HUES48 (cell line): ENCODE measurements around the gene KCNH5.

Experiments used
- H3K27ac ChIP-seq: one replicate; pipeline ENCODE4 v1.7.0; 2013; ENCODE audit warnings: low read depth, low read length, inconsistent platforms
- H3K27me3 ChIP-seq: 2 replicates; pipeline ENCODE4 v1.6.1; 2013; ENCODE audit warnings: mild to moderate bottlenecking, low read length; ENCODE audit not compliant: control insufficient read depth, insufficient read depth
- H3K36me3 ChIP-seq: 2 replicates; pipeline ENCODE4 v1.6.1; 2013; ENCODE audit warnings: low read length; ENCODE audit not compliant: control insufficient read depth, insufficient read depth
- H3K4me1 ChIP-seq: 2 replicates; pipeline ENCODE4 v1.6.1; 2013; ENCODE audit warnings: mild to moderate bottlenecking, low read length; ENCODE audit not compliant: control insufficient read depth, insufficient read depth
- H3K4me3 ChIP-seq: 2 replicates; pipeline ENCODE4 v1.5.1; 2013; ENCODE audit warnings: mild to moderate bottlenecking, low read depth, low read length
- H3K9ac ChIP-seq: 2 replicates; pipeline ENCODE4 v1.6.1; 2013; ENCODE audit warnings: mild to moderate bottlenecking, low read depth, low read length, moderate library complexity
- H3K9me3 ChIP-seq: 2 replicates; pipeline ENCODE4 v1.6.1; 2013; ENCODE audit warnings: low read length; ENCODE audit not compliant: control insufficient read depth, insufficient read depth

KCNH5 gene

DNA sequence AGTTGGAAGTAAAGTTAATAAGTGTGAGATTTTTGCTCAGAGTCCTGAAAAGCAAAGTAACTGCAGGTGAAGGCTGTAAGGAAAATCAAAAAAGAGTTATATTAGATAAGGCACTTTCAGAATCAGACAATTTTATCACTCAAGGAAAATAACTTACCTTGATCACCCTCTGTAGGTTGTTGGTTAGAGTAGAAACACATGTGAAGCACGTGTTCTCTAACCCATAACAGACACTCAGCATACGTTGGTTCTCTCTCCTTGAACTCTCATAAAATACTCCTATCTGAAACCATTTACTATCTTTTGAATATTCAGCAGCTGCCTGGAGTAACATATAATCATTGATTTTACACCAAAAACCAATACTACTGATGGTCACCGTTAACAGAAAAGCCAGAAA, 335.5 kb downstream of the KCNH5 start:
- no peak overlapping the region for H3K9ac ChIP-seq
- H3K4me1 ChIP-seq: peaks cover 9% of the 10 kb centered on the region; the same call in 1 of the 2 replicates
- H3K27me3 ChIP-seq: no peaks in the 10 kb centered on the region
- no peak overlapping the region for H3K27ac ChIP-seq
- no peaks in the 10 kb centered on the region for H3K9me3 ChIP-seq
- no peak overlapping the region for H3K4me3 ChIP-seq
- H3K36me3 ChIP-seq: no peaks in the 10 kb centered on the region

DNA sequence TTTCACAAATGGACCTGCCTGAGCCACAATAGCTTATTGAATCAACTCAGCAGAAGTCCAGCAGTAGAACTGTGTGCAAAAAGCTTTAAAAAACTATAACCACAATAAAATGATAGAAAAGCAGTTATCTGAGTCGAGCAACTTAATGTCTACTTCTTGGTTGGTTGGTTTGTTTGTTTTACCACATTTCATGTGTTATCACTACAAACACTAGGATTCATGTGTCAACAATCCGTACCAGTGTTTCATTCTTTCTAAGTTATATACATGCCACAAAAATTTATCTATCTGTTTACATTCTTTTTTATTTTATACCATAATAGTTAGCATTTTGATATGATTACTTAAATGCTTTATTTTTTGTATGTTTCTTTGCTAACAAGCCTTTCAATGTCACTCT, 339.0 kb downstream of the KCNH5 start:
- Histone ChIP-seq H3K9me3 (no peaks in the 10 kb centered on the region), H3K9ac (no peak overlapping the region), H3K36me3 (no peaks in the 10 kb centered on the region), H3K27me3 (no peaks in the 10 kb centered on the region), H3K27ac (no peak overlapping the region), H3K4me1 (peaks cover 9% of the 10 kb centered on the region; the same call in 1 of the 2 replicates), H3K4me3 (no peak overlapping the region)

DNA sequence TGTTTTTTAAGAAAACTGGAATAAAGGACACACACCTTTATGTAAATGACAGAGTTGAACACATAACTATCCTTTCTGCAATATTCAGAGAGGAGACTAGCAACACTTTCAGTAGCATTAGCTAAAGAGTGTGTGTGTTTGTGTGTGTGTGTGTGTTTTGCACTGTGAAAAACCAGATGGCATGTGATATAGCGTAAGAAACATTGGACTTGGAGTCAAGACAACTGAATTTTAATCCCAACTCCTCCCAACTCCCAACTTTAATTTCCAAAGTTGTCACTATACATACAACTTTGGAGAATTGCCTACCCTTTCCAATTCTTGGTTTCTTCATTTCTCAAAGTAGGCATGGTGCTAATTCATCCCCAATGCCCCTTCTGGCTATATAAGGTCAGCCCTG, 347.8 kb downstream of the KCNH5 start:
- Histone ChIP-seq H3K4me1 (peaks cover 39% of the 10 kb centered on the region), H3K27me3 (no peaks in the 10 kb centered on the region), H3K9me3 (no peaks in the 10 kb centered on the region), H3K36me3 (no peaks in the 10 kb centered on the region), H3K4me3 (no peak overlapping the region), H3K9ac (no peak overlapping the region), H3K27ac (no peak overlapping the region)

DNA sequence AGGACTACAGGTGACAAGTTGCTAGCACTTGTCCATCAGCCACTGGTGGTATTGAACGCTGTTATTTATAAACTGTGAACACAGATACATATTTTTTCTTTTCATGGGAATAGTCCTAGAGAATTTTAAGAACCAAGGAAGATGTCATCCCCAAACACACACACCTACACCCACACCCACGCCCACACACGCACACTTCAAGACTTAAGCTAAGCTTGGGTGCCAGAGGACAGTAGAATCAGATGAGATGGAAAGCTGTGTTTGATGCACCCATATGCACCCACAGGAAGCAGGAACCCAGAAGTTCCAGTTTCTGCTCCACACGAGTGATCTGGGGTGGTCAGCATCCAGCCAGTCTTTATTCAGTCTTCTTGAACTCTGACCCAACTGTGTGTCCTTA, 348.3 kb downstream of the KCNH5 start:
- Histone ChIP-seq H3K27me3 (no peaks in the 10 kb centered on the region), H3K4me1 (peaks cover 44% of the 10 kb centered on the region), H3K4me3 (peak overlapping the region; percentile 25; the same call in 1 of the 2 replicates), H3K36me3 (no peaks in the 10 kb centered on the region), H3K9ac (no peak overlapping the region), H3K9me3 (no peaks in the 10 kb centered on the region), H3K27ac (peak overlapping the region; percentile 88)

DNA sequence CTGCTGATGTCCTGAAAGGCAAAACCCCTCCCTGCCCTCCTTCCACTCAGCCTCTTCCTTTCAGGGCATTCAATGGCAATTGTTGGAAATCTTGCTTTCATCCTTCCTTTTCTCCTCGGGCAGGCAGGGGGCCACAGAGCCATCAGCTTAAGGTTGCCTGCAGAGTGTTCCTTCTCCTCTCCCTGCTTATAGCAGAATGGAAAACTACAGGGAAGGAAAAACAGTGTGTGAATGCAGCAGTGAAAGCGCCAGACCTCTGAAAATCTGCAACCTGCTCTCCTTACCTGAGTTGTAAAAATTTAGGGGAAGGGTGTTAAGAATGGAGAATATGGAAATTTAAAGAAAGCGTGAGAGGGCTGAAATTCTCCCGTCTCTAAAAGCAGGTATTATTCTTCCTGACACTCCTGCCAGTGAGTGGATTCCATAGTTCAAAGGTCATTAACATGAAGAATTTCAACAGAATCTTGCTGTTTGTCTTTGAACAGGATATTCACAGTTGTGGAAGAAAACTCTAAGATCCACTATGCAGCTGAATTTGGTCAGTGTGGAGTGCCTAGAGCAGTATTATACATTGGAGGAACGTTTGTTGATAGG, 348.8 kb downstream of the KCNH5 start:
- Histone ChIP-seq H3K27ac (peak overlapping the region; percentile 88), H3K27me3 (no peaks in the 10 kb centered on the region), H3K4me3 (peak overlapping the region; percentile 25; the same call in 1 of the 2 replicates), H3K4me1 (peaks cover 43% of the 10 kb centered on the region), H3K9me3 (no peaks in the 10 kb centered on the region), H3K36me3 (no peaks in the 10 kb centered on the region), H3K9ac (no peak overlapping the region)

DNA sequence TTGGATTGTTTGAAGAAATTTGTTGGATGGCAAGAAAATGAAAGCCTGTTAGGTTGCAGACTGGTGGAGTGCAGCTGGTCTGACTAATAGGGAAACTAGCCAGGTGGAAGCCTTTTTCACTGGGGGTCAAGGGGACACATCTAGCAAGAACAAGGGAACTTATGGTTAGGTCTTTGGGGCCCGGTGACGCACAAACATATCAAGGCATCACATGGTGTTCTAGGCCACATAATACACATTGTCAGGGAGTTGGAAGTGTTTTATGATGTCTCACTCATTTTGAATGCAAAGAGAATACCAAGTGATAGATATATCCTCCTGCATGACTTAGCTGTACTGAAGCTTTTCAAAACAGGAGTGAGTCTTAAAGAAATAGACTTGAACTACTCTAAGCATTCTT, 351.2 kb downstream of the KCNH5 start:
- H3K27ac ChIP-seq: no peak overlapping the region
- H3K4me3 ChIP-seq: no peak overlapping the region
- H3K27me3 ChIP-seq: no peaks in the 10 kb centered on the region
- no peaks in the 10 kb centered on the region for H3K36me3 ChIP-seq
- H3K9ac ChIP-seq: no peak overlapping the region
- peaks cover 36% of the 10 kb centered on the region for H3K4me1 ChIP-seq
- no peaks in the 10 kb centered on the region for H3K9me3 ChIP-seq

DNA sequence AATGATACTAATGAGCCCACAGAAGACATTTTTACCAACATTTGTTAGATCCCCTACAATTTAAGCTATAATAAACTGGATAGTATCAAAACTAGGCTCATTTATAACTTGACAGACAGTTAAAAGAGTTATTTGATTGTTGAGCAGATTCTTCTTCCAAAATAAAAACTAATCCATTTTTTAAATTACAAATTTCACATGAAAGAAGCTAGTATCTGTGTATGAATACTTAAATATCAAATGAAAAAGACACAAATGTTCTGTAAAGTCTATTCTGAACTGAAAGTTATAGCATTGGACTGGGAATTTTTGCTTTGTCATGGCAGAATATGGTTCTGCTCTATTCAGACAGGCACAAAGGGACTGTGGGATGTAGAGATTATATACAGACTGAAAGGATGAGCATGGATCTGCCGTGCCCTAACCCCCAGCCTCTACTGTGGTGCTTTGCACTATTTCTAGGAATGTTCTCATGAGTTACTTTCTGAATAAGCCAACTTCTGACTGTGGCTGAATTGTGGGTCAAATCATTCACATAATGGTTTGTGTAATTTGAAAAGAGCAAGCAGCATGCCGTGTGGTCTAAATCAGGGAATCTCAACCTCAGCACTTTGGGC, 352.7 kb downstream of the KCNH5 start:
- Histone ChIP-seq H3K27ac (no peak overlapping the region), H3K4me1 (peaks cover 34% of the 10 kb centered on the region)

DNA sequence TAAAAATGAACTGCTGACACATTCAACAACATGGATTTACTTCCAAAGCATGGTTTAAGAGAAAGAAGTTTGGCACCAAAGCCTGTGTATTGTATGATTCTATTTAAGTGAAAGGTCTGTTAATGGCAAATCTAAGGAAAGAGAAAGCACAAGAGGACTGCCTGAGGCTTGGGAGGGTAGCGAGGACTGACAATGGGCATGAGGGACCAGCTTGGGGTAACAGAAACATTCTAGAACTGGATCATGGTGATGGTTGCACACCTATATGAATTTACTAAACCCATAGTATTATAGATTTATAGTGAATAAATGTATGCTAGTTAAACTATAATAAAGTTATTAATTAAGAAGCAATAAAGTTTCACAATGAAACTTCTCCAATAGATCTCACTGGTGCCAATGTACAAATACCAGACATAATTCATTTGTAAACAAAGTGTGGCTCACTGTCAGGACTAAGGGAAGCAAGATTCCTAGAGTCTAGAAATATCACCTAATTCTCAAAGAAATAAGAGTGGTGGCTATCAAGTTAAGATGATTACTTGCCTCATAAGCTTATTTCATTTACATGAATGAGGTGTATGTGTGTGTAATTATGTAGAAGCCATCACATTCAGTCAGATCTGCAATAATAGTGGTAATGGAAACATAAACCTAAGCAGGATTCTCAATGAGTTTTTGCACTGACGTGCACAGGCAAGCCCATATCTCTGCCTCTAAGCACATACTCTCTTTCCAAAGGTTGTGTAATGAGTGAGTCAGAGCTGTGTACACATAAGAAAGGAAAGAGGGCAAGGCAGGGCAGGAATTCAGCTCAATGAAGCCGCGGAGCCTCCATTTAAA, 353.4 kb downstream of the KCNH5 start:
- Histone ChIP-seq H3K9me3 (peaks cover 14% of the 10 kb centered on the region), H3K4me3 (no peak overlapping the region), H3K36me3 (no peaks in the 10 kb centered on the region), H3K27ac (peak overlapping the region; percentile 17), H3K27me3 (no peaks in the 10 kb centered on the region), H3K9ac (no peak overlapping the region), H3K4me1 (peaks cover 26% of the 10 kb centered on the region)

More for the DNA sequence above, 352.7 kb downstream of the KCNH5 start:
- Histone ChIP-seq H3K9ac (no peak overlapping the region), H3K36me3 (no peaks in the 10 kb centered on the region), H3K27me3 (no peaks in the 10 kb centered on the region), H3K4me3 (no peak overlapping the region), H3K9me3 (peaks cover 9% of the 10 kb centered on the region)

DNA sequence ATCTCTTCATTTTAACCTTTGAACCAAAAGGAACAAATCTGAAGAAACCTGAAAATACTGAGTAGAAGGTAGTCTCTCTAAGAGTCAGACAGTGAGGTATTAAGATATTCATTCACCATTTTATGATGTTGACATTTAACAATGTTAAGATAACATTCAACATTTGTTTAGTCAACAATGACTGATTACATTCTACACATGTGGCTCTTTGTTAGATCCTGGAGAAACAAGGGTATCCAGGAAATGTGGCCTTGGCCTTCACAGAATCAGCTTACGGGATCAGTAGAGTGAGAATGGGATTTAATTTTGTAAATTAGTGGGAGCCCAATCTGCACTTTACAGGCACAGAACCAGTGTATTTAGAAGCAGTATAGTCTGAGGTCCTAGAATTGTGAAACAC, 355.5 kb downstream of the KCNH5 start:
- Histone ChIP-seq H3K4me1 (peaks cover 7% of the 10 kb centered on the region; the same call in 1 of the 2 replicates), H3K36me3 (no peaks in the 10 kb centered on the region), H3K27me3 (no peaks in the 10 kb centered on the region), H3K9ac (no peak overlapping the region), H3K27ac (no peak overlapping the region), H3K4me3 (no peak overlapping the region), H3K9me3 (peaks cover 15% of the 10 kb centered on the region)

DNA sequence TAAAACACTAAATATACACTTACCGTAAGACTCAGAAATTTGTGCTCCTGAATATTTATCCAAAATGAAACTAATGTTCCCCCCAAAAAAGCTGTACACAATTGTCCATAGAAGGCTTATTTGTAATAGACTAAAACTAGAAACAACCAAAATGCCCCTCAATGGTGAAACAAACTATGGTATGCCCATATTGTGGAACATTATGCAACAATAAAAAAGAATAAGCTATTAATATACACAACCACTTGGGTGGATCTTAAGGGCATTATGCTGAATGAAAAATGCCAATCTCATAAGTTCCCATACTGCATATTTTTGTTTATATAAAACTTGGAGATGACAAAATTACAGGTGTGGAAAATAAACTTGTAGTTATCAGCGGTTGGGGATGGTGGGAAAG, 357.4 kb downstream of the KCNH5 start:
- Histone ChIP-seq H3K9ac (no peak overlapping the region), H3K9me3 (peaks cover 15% of the 10 kb centered on the region), H3K27me3 (no peaks in the 10 kb centered on the region), H3K36me3 (no peaks in the 10 kb centered on the region), H3K27ac (no peak overlapping the region), H3K4me3 (no peak overlapping the region), H3K4me1 (peaks cover 7% of the 10 kb centered on the region; the same call in 1 of the 2 replicates)

DNA sequence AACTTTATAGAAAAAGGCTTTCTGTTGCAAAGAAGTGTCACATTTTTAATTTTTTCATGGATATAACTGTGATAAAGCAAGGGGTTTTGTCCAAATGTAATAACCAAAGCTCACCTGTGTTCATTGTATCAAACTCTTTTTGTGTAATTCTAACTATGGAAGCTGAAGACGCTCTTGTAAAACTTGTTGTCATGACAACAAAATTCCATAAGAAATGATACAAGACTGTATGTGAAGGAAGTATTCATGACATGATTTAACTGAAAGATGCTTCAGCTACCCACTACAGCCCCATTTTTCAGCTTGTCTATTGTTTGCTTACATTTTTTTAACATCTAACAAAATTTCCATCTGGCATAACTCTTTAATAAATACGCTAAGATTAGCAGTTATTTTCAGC, 360.9 kb downstream of the KCNH5 start:
- H3K9me3 ChIP-seq: peaks cover 15% of the 10 kb centered on the region
- H3K4me3 ChIP-seq: no peak overlapping the region
- H3K27me3 ChIP-seq: no peaks in the 10 kb centered on the region
- H3K9ac ChIP-seq: no peak overlapping the region
- H3K4me1 ChIP-seq: peaks cover 5% of the 10 kb centered on the region; the same call in 1 of the 2 replicates
- H3K27ac ChIP-seq: no peak overlapping the region
- no peaks in the 10 kb centered on the region for H3K36me3 ChIP-seq
